Glutamatergic neuron (in vitro differentiated cells): ENCODE measurements around the gene EIF4G1. TPM values are rescaled to one million over a fixed set of nuclear protein-coding genes. Genes with fewer than 3 reads are reported as not detected.
"Not testable (repeated sequence)": the region's sequence is repeated elsewhere in the genome, so short reads cannot be mapped to it uniquely, and the experiment has no call there.

ENCODE experiments used
- DNase-seq: peaks from one replicate; pipeline ENCODE4 v3.0.0; 2022
- H3K27ac Mint-ChIP-seq: one replicate; pipeline ENCODE4 v1.8.0; 2020; ENCODE audit warnings: mild to moderate bottlenecking, mixed read lengths, inconsistent platforms; ENCODE audit not compliant: unreplicated experiment
- H3K27me3 Mint-ChIP-seq: one replicate; pipeline ENCODE4 v1.8.0; 2020; ENCODE audit warnings: mild to moderate bottlenecking, moderate library complexity, mixed read lengths, inconsistent platforms; ENCODE audit not compliant: unreplicated experiment
- H3K36me3 Mint-ChIP-seq: one replicate; pipeline ENCODE4 v1.8.0; 2020; ENCODE audit warnings: mild to moderate bottlenecking, mixed read lengths, inconsistent platforms; ENCODE audit not compliant: unreplicated experiment
- H3K4me1 Mint-ChIP-seq: one replicate; pipeline ENCODE4 v1.8.0; 2020; ENCODE audit warnings: mild to moderate bottlenecking, low read depth, mixed read lengths, inconsistent platforms; ENCODE audit not compliant: unreplicated experiment
- H3K4me3 Mint-ChIP-seq: one replicate; pipeline ENCODE4 v1.8.0; 2020; ENCODE audit warnings: mild to moderate bottlenecking, mixed read lengths, inconsistent platforms; ENCODE audit not compliant: unreplicated experiment
- H3K9me3 Mint-ChIP-seq: one replicate; pipeline ENCODE4 v1.8.0; 2020; ENCODE audit warnings: mild to moderate bottlenecking, moderate library complexity, mixed read lengths, inconsistent platforms; ENCODE audit not compliant: unreplicated experiment
- total RNA-seq: library from RNA; stranded (reverse); fragmentation: NEBNext Ultra II Directional; extraction: Animal tissue kit (Norgen Biotek cat#: 25700); gene quantifications from one replicate; pipeline ENCODE4 v1.2.1, GENCODE V29; 2021; ENCODE audit not compliant: unreplicated experiment
- TF ChIP-seq, protein P1 (sequence below): fragments of 200-600 bp; sonication (generic); IDR thresholded peaks from one replicate; pipeline ENCODE4 v1.5.0; 2021; ENCODE audit not compliant: partially characterized antibody, unreplicated experiment

Gene EIF4G1
- total RNA-seq, 1 donor from 2014 or later = 346 TPM

DNA sequence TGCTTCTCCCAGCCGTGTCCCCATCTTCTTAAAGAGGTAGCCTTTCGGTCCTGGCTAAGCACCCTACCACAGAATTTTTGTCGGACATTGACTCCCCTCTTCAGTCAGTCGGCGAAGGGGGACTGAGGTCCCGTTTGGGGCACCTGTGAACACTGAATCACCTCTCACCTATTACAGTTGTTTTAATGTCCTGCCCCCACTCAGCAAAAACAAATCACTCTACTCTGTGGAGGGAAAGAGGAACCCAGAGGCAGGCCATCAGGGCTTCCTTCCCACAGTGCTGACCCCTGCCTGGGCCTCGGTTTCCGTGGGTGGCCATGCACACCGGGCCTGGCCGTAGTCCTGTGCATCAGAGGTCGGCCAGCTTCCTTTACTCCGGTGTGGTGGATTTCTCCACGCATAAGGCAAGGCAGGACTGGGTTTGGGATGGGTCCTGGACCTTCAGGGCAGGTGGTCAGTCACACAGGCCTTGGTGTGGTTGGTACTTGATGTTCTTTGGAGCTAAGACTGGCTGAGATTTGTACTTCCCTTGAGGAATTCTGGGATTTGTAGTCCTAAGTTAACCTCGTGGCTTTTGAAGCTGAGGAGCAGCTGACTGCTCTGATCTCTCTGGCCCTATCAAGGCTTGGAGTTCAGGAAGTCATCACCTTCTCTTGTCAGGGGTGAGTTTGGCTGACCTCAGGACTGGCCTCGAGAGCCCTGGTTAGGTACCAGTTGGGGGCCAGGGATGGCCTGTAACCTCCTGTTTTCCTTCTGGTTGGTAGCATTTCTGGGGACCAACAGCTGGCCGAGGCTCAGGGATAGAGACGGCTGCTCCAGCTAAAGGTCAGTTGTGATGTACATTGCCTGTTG lies 22.4 kb downstream of the EIF4G1 start:
- peaks cover 28% of the 10 kb centered on the region for H3K4me1 Mint-ChIP-seq
- H3K4me3 Mint-ChIP-seq = peak overlapping the region; percentile 94
- TF ChIP-seq, protein P1, sequence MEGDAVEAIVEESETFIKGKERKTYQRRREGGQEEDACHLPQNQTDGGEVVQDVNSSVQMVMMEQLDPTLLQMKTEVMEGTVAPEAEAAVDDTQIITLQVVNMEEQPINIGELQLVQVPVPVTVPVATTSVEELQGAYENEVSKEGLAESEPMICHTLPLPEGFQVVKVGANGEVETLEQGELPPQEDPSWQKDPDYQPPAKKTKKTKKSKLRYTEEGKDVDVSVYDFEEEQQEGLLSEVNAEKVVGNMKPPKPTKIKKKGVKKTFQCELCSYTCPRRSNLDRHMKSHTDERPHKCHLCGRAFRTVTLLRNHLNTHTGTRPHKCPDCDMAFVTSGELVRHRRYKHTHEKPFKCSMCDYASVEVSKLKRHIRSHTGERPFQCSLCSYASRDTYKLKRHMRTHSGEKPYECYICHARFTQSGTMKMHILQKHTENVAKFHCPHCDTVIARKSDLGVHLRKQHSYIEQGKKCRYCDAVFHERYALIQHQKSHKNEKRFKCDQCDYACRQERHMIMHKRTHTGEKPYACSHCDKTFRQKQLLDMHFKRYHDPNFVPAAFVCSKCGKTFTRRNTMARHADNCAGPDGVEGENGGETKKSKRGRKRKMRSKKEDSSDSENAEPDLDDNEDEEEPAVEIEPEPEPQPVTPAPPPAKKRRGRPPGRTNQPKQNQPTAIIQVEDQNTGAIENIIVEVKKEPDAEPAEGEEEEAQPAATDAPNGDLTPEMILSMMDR = no peak
- peaks cover 16% of the 10 kb centered on the region for H3K27me3 Mint-ChIP-seq
- H3K9me3 Mint-ChIP-seq = peaks cover 20% of the 10 kb centered on the region
- DNase-seq = no peak
- no peaks in the 10 kb centered on the region for H3K36me3 Mint-ChIP-seq
- peak overlapping the region; percentile 95 for H3K27ac Mint-ChIP-seq

DNA sequence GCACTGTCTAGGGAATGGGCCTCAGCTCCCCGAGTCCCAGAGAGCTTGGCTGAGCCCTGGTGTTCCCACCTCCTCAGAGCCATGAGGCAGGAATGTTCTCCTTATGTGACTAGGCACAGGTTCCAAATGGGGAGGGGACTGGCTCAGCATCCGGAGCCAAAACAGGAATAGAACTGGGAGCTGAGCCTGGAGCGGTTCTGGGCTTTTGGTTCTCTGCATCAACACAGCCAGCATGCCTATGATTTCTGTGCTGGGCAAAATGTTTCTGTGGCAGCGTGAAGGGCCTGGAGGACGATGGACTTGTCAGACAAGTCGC lies 23.0 kb downstream of the EIF4G1 start, which contains the start of gene FAM131A:
Gene FAM131A, plus strand, starts transcription at position 202 of the 316 bp plus-strand sequence. Its CDS starts 31 bp downstream, at position 233.
- H3K27ac Mint-ChIP-seq = peak within 1 kb of the TSS; percentile 95
- peaks cover 28% of the 10 kb centered on the region for H3K4me1 Mint-ChIP-seq
- H3K27me3 Mint-ChIP-seq = peaks cover 16% of the 10 kb centered on the region
- H3K9me3 Mint-ChIP-seq = peaks cover 19% of the 10 kb centered on the region
- no peaks in the 10 kb centered on the region for H3K36me3 Mint-ChIP-seq
- no peak for DNase-seq
- TF ChIP-seq, protein P1 = no peak
- peak within 1 kb of the TSS; percentile 94 for H3K4me3 Mint-ChIP-seq

DNA sequence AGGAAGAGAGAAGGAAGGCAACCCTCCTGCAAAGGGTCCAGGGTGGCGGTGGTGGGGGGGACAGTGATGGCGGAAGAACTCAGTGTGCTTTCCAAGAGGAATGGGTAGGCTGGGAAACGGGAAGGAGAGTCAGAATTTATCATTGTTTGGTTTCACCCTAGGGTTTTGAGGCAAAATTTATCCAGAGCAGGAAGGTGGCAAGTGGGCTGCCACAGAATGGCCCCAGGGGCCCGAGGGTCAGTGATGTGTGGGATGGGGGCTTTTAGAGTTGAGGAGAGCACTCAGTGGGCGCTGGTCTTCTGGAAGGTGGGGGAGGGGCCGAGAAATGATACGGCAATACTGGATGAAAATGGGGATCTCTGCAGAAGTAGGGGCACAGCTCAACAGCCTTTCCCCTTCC lies 23.6 kb downstream of the EIF4G1 start:
- TF ChIP-seq, protein P1 = no peak
- peaks cover 28% of the 10 kb centered on the region for H3K4me1 Mint-ChIP-seq

DNA sequence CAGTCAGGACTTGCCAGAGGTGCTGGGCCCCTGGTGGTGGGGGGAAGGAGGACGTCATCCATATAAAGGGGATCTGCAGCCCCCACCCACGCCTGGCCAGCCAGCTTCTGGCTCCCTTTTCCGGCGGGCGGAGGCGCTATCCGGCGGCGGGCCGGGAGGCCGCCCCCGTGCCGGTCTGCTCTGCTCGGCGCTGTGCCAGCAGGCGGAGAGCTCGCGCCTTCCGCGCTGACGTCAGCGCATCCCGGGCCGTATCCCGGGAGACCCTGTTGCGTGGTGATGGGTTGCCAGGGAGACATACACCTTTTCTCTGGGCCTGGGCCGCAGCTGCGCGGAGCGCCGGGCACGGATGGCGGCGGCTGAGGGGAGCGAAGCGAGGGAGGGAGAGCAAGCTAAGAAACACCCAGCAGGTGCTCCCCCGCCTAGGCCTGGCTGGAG lies 24.1 kb downstream of the EIF4G1 start:
- H3K27me3 Mint-ChIP-seq = peaks cover 14% of the 10 kb centered on the region
- DNase-seq = peak; percentile 95
- H3K36me3 Mint-ChIP-seq = no peaks in the 10 kb centered on the region
- TF ChIP-seq, protein P1 = peak; percentile 39
- peak overlapping the region; percentile 95 for H3K27ac Mint-ChIP-seq
- peaks cover 14% of the 10 kb centered on the region for H3K9me3 Mint-ChIP-seq
- H3K4me3 Mint-ChIP-seq = peak overlapping the region; percentile 94
- H3K4me1 Mint-ChIP-seq = peaks cover 28% of the 10 kb centered on the region

More for the DNA sequence above, 23.6 kb downstream of the EIF4G1 start:
- no peak for DNase-seq
- Mint-ChIP-seq H3K36me3 (no peaks in the 10 kb centered on the region), H3K27me3 (peaks cover 14% of the 10 kb centered on the region), H3K4me3 (peak overlapping the region; percentile 94), H3K9me3 (peaks cover 14% of the 10 kb centered on the region), H3K27ac (peak overlapping the region; percentile 95)

DNA sequence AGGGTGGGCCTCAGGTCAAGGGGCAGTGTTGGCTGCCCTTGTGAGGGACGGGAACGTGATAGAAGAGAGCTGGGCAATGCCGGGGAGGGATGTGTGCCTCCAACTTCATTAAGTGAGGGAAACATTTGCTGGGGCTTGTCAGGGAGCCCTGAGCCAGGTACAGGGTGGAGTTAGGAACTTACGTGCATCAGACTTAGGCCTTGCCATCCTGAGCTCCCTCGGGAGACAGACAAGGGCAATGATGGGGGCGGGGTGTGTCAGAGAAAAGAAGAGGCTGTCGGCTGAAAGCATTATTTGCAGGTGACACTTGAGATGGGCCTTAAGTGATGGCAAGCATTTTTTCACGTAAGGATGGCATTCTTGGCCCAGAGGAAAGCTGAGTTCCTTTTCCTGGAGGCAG lies 24.6 kb downstream of the EIF4G1 start:
- H3K4me1 Mint-ChIP-seq = peaks cover 28% of the 10 kb centered on the region
- peak overlapping the region; percentile 94 for H3K4me3 Mint-ChIP-seq
- peak overlapping the region; percentile 95 for H3K27ac Mint-ChIP-seq
- TF ChIP-seq, protein P1 = no peak
- no peaks in the 10 kb centered on the region for H3K36me3 Mint-ChIP-seq
- no peak for DNase-seq
- H3K27me3 Mint-ChIP-seq = peaks cover 9% of the 10 kb centered on the region
- peaks cover 11% of the 10 kb centered on the region for H3K9me3 Mint-ChIP-seq

DNA sequence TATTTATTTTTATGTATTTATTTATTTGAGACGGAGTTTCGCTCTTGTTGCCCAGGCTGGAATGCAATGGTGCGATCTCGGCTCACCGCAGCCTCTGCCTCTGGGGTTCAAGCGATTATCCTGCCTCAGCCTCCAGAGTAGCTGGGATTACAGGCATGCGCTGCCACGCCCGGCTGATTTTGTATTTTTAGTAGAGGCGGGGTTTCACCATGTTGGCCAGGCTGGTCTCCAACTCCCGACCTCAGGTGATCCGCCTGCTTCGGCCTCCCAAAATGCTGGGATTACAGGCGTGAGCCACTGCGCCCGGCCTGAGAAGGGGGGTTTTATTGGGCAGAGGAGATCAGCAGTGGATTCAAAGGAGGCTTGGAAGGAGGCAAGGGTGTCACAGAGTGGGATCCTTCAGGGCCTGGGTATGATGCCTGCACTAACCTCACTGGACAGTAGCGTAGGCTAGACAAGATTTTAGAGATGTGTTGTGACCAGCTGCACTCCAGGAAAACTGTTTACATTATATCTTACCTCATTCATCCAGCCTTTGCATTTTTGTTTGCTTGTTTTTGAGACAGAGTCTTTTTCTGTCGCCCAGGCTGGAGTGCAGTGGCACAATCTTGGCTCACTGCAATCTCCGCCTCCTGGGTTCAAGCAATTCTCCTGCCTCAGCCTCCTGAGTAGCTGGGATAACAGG lies 25.2 kb downstream of the EIF4G1 start:
- H3K27me3 Mint-ChIP-seq, H3K27ac Mint-ChIP-seq, H3K36me3 Mint-ChIP-seq, H3K9me3 Mint-ChIP-seq, DNase-seq: not testable (repeated sequence)
- Mint-ChIP-seq H3K4me3 (peak overlapping the region; percentile 49), H3K4me1 (peaks cover 28% of the 10 kb centered on the region)
